Activated T-helper 1 cell treated with anti-CD3 and anti-CD28 coated beads, Interleukin-2, amount 50 U/mL, for 16 hours (primary cell): ENCODE measurements around the gene SIMC1.
A peak's percentile ranks its signal among the peaks of the same experiment; 100 is the strongest.

Experiments used
- DNase-seq, 2 donors: peaks; one replicate each; pipeline ENCODE4 v3.0.0-alpha.2; 2020; ENCODE audit warnings: low read depth in 1 of 2, low spot score in 1 of 2

Gene SIMC1

DNA sequence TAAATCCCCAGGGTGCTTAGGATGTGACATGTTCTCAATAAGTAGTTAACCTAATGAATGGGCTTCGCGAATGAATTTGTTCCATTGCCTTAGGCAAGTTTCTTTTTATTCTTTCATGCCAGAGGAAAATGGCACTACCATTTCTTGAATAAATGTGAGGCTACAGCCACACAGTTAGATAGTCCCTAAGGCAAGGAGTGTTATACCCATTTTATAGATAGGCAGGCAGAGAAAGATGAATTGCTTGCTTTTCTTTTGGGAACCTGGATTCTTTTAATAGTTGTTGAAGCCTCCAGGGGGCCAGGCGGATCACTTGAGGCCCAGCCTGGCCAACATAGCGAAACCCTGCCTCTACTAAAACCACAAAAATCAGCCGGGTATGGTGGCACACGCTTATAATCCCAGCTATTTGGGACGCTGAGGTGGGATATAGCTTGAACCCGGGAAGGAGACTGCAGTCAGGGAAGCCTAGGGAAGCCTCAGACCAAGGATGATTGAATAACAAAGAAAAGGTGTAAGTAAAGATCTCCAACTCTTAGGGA is 149.2 kb downstream of the SIMC1 start:
- no peak for DNase-seq

DNA sequence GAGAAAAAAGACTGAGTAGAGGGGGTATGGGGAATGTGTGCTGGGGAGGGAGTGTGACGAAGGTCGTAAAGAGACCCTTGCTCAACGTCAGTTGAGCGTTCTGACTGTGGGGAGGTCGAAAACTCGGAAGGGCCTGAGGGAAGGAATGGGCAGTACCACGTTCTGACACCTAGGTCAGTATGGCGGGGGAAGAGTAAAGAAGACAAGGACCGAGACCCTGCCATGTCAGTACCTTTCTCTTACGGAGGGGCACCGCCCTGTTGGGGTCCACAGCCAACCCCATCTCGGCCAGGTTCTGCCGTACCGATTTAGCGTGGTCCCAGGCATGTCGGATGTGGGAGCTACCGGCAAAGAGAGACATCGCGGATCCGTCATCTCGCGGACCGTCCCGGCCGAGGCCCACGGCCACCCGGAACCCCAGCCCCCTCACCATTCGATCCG is 149.8 kb downstream of the SIMC1 start:
- DNase-seq: no peak

DNA sequence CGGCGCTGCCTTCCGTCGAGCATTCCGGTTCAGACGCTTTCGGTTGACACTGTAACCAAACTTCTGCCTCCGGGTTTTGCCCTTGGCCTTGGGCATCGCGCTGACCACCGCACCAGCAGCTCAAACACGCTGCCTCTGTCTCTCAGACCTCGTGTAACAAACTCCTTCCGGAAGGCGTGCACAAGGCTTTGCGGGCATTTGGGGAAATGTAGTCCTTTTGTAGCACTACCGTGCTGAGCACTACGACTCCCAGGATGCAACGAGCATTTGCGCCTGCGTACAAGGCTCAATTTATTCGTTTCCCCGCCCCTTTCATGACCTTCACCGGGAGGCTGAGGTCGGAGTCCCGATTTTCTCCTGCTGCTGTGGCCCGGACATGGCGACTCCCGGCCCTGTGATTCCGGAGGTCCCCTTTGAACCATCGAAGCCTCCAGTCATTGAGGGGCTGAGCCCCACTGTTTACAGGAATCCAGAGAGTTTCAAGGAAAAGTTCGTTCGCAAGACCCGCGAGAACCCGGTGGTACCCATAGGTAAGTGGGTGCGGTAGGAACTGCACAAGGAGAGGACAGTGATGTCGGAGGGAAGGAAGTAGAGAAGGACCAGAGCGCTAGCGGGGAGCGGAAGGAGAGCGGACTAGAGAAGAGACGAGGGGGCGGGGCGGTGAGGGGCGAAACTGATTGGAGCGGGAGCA is 150.4 kb downstream of the SIMC1 start, which contains the start of the genes HIGD2A and NOP16:
TSS of gene HIGD2A (plus strand) at position 308 of the 691 bp plus-strand sequence. CDS start at position 377, 69 bp downstream.
TSS of gene NOP16 (minus strand) at position 155 of the 691 bp plus-strand sequence. CDS start at position 96, 59 bp downstream.
- DNase-seq: peak; percentile 98

DNA sequence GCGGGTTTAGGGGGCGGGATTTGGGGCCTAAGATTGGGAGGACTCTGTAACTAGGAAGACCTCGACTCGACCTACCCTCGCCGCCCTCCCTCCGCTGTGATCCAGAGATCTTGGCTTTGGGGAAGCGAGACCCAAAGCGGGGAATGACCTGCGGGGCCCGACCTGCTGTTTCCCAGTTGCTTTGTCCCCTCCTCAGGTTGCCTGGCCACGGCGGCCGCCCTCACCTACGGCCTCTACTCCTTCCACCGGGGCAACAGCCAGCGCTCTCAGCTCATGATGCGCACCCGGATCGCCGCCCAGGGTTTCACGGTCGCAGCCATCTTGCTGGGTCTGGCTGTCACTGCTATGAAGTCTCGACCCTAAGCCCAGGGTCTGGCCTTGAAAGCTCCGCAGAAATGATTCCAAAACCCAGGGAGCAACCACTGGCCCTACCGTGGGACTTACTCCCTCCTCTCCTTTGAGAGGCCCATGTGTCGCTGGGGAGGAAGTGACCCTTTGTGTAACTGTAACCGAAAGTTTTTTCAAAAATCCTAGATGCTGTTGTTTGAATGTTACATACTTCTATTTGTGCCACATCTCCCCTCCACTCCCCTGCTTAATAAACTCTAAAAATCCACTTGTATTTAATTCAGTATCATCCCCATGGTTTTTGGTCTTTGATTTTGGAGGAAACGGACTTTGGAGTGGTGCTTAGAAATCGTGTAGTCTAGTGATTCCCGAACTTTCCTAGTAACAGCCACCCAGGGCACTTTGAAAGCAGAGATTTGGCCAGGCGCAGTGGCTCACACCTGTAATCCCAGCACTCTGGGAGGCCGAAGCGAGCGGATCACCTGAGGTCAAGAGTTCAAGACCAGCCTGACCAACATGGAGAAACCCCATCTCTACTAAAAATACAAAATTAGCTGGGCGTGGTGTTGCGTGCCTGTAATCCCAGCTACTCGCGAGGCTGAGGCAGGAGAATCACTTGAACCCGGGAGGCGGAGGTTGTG is 151.2 kb downstream of the SIMC1 start:
- no peak for DNase-seq

DNA sequence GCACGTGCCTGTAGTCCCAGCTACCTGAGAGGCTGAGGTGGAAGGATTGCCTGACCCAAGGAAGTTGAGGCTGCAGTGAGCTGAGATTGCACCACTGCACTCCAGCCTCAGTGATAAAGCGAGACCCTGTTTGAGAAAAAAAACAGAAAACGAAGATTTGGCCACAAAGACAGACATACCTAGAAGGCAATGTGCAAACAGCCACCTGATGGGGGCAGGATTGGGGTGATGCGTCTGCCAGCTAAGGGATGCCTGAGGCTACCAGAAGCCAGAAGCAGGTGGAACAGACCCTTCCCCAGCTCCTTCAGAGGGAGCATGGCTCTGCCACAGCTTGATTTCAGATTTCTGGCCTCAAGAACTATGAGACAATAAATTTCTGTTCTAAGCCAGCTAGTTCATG is 153.3 kb downstream of the SIMC1 start:
- no peak for DNase-seq

DNA sequence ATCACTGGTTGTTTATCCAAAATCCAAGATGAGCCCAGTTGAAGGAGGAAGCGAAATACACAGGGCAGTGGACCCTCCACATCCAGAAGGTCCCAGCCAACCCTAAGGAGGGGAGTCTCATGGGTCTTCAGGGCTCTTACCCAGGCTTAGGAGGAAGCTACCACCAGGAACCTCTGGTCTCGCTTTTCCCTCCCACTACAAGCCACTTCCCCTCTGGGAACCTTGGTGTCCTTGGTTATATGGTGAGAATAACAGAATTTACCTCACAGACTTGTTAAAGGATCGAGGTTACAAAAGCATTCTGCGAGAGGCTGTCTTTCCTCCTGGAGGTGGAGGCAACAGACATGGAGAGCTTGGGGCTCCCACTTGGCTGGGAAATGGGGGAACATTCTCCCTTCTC is 153.8 kb downstream of the SIMC1 start:
- DNase-seq: no peak

DNA sequence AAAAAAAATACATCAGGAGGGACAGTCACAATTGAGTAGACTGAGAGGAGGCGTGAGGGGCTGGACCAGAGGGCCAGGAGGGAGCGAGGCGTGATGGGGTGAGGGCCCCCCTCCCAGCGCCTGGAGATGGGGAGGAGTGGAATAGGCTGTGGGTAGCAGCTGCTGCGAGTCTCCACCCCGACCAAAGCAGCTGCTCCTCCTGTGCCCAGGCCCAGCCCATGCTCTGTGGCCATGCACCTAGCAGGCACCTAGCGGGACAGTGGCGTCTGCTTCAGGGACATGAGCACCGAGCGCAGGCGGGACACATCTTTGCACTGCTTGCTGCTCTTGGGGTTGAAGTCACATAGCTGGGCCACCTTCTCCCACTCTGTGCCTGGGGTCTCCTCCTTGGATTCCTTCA is 154.3 kb downstream of the SIMC1 start:
- DNase-seq: no peak

DNA sequence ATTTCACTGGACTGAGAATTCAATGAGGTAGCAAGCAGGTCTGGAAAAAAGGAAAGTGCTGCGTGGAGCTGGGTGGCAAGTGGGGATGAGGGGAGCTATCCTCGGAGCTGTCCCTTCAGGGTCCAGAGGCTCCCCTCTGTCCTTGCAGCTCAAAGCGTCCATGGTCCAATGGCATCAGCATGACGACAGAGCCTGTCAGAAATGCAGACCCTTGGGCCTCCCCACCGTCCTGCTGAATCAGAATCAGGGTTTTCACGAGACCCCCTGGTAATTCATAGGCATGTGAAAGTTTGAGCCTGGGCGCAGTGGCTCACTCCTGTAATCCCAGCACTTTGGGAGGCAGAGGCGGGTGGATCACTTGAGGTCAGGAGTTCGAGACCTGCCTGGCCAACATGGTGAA is 155.9 kb downstream of the SIMC1 start:
- no peak for DNase-seq

DNA sequence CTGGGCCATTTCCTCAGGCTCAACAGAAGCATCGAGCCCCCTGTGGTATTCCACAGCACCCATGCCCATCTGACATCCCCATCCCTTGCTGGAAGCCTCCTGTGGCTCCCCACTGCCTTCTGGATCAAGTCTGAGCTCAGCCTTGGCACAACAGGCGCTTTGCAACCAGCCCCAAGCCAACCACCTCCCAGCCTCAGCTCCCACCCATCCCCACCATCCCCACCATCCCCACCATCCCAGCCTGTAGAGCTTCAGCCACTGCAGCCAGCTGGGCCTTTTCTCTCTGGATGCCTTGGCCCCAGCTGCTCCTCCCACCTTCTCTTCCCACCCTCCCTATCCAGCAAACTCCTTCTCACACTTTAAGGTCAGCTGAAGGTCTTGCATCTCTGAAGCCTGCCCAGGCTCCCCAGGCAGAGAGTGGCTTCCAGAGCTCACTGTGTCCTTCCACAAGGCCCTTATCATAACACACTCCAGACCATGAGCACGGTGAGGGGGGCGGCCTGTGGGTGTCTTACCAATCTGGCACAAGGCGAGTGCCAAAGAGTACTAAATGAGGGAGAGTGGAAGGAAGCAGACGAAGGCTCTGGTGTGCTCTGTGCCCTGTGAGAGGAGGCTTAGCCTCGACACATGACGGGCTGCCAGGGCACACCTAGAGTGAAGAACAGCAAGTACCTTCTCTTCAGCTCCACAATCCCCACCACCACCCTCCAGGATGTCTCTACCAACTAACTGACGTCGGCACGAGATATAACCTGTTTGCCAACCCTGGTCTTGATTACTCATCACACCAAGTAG is 156.9 kb downstream of the SIMC1 start:
- DNase-seq: no peak
